Ovary (tissue), 9 donors: ENCODE data around the gene ADO. TPM values are rescaled to one million over a fixed set of nuclear protein-coding genes. Genes with fewer than 3 reads are reported as not detected.

ENCODE experiments used
- DNase-seq, 5 donors: peaks; one replicate each; pipeline ENCODE4 v3.0.0-alpha.2; 2019 to 2020
- H3K27ac ChIP-seq, 2 donors: fragments of 200-600 bp; one replicate each; pipeline versions ENCODE4 v1.5.1 to v1.8.0; 2019 to 2022
- H3K27me3 ChIP-seq: fragments of 200-600 bp; one replicate; pipeline ENCODE4 v1.8.0; 2022
- H3K36me3 ChIP-seq: fragments of 200-600 bp; sonication (generic); one replicate; pipeline ENCODE4 v1.5.1; 2019
- H3K4me1 ChIP-seq: one replicate; pipeline ENCODE4 v1.8.1; 2013; ENCODE audit warnings: mild to moderate bottlenecking, moderate library complexity; ENCODE audit not compliant: insufficient read depth
- H3K4me3 ChIP-seq: fragments of 200-600 bp; sonication (generic); one replicate; pipeline ENCODE4 v1.5.1; 2017
- H3K9me3 ChIP-seq, 2 donors: fragments of 200-600 bp in 1 of 2; sonication (generic) in 1 of 2; one replicate each; pipeline versions ENCODE4 v1.5.1 to v1.8.1; 2013 to 2019; ENCODE audit warnings: mild to moderate bottlenecking in 1 of 2, moderate library complexity in 1 of 2
- CTCF ChIP-seq, 3 donors: fragments of 450-650 bp in 2 of 3; fragments of 200-600 bp in 1 of 3; IDR thresholded peaks; one replicate each; pipeline versions ENCODE4 v1.5.1 to v1.8.0; 2016 to 2022; ENCODE audit warnings: antibody characterized with exemption in 3 of 3, mild to moderate bottlenecking in 1 of 3
- EP300 ChIP-seq: sonication (generic); formaldehyde crosslinking; IDR thresholded peaks from one replicate; pipeline ENCODE4 v1.6.1; 2017; ENCODE audit warnings: antibody characterized with exemption
- POLR2A ChIP-seq: fragments of 450-650 bp; IDR thresholded peaks from one replicate; pipeline ENCODE4 v1.6.1; 2017; ENCODE audit warnings: antibody characterized with exemption, mild to moderate bottlenecking, moderate library complexity
- WGBS, 3 donors: extraction: QIAGEN DNeasy Blood & Tissue Kit in 1 of 3; methylation state at CpG; one replicate each; pipeline versions ENCODE4 v1.1.5 to v1.1.7; 2013 to 2017; 5-methylcytosine and 5-hydroxymethylcytosine counted together
- intact Hi-C, 4 donors: fragments of 100-400 bp; cut with DNase I; formaldehyde crosslinking; loops; one replicate each; pipeline versions ENCODE4 v1.11.0 to v1.15.1; 2022 to 2023
- polyA plus RNA-seq, 2 donors: library from polyadenylated mRNA; stranded (reverse); fragments of 200-250 nt in 1 of 2; fragments of 350-450 nt in 1 of 2; fragmentation: Illumina TruSeq in 1 of 2; extraction: RNeasy Lipid Tissue Mini Kit (QIAGEN cat#74804) in 1 of 2; gene quantifications; one replicate each; pipeline ENCODE4 v1.2.3, GENCODE V29; 2013 to 2014
- total RNA-seq, 7 donors: library from RNA; depleted of rRNA in 2 of 7; stranded (reverse); fragments of >200 nt in 2 of 7; fragmentation: NEBNext Ultra II Directional in 3 of 7; extraction: Animal tissue kit (Norgen Biotek cat#: 25700) in 3 of 7; gene quantifications; one replicate each; pipeline versions ENCODE4 v1.1.0 to v1.2.4, GENCODE V29; 2016 to 2023
- donor health status: DM: no; HTN: no; CAD: no; lungs with moderate emphysema.
- donor health status: DM: no; HTN: no; CAD: no.
- donor health status: Bipolar disorder and iron deficiency.
- donor health status: DM: yes; HTN: yes; CAD: no.
- donor health status: DM: no; HTN: no; CAD: no.
- donor health status: DM: yes; HTN: yes; CAD: no.

Gene ADO
- total and polyA plus RNA-seq, 9 donors = 9.7 to 31.1 (median 22.2) TPM

- Histone ChIP-seq H3K27me3 (no peaks in the 10 kb centered on the region), H3K9me3 (peaks cover 0 to 5% of the 10 kb centered on the region in 2 donors), H3K36me3 (no peaks in the 10 kb centered on the region), H3K4me1 (no peaks in the 10 kb centered on the region), H3K4me3 (no peak overlapping the region), H3K27ac (no peak overlapping the region)
- 51 to 74% (median 66%) methylated on average over 1 of the region's 1 CpG for WGBS, 3 donors
- no peak for DNase-seq
- intact Hi-C loops = no loop called here
- no peak for TF ChIP-seq POLR2A
- TF ChIP-seq EP300 = no peak
These were observed 38.5 kb downstream of the ADO start for GRCh38 chr10:62842983-62843382.

- Histone ChIP-seq H3K27me3 (no peaks in the 10 kb centered on the region), H3K4me1 (no peaks in the 10 kb centered on the region), H3K9me3 (peaks cover 0 to 8% of the 10 kb centered on the region in 2 donors), H3K4me3 (no peak overlapping the region), H3K36me3 (no peaks in the 10 kb centered on the region), H3K27ac (no peak overlapping the region)
- intact Hi-C loops = no loop called here
- no peak for TF ChIP-seq POLR2A
- TF ChIP-seq CTCF (IDR thresholded peaks at IDR 0.05) = no peak
- TF ChIP-seq EP300 = no peak
- DNase-seq = no peak
- WGBS, 3 donors = 61 to 71% (median 69%) methylated on average over 3 of the region's 3 CpGs
These were observed 39.1 kb downstream of the ADO start for GRCh38 chr10:62843600-62843999.

GRCh38 chr10:62844280-62845011, 39.9 kb downstream of the ADO start:
- Histone ChIP-seq H3K36me3 (no peaks in the 10 kb centered on the region), H3K27me3 (no peaks in the 10 kb centered on the region), H3K9me3 (peaks cover 0 to 8% of the 10 kb centered on the region in 2 donors), H3K27ac (no peak overlapping the region), H3K4me1 (no peaks in the 10 kb centered on the region), H3K4me3 (no peak overlapping the region)
- no peak for DNase-seq
- no peak for TF ChIP-seq POLR2A
- TF ChIP-seq CTCF (IDR thresholded peaks at IDR 0.05) = no peak
- no peak for TF ChIP-seq EP300
- intact Hi-C loops = no loop called here
- WGBS, 3 donors = 69 to 79% (median 71%) methylated on average over 7 of the region's 7 CpGs

- DNase-seq = no peak
- intact Hi-C loops = no loop called here
- TF ChIP-seq EP300 = no peak
- peaks cover 0 to 8% of the 10 kb centered on the region in 2 donors for H3K9me3 ChIP-seq
- H3K4me3 ChIP-seq = no peak overlapping the region
- H3K27me3 ChIP-seq = no peaks in the 10 kb centered on the region
- H3K27ac ChIP-seq = no peak overlapping the region
- H3K4me1 ChIP-seq = no peaks in the 10 kb centered on the region
- H3K36me3 ChIP-seq = no peaks in the 10 kb centered on the region
These were observed 42.9 kb downstream of the ADO start for GRCh38 chr10:62847433-62847832.

- DNase-seq = no peak
- no peak overlapping the region for H3K27ac ChIP-seq
- TF ChIP-seq CTCF (IDR thresholded peaks at IDR 0.05) = no peak
- TF ChIP-seq POLR2A = no peak
- TF ChIP-seq EP300 = no peak
- WGBS, 3 donors = 71 to 74% (median 72%) methylated on average over 3 of the region's 3 CpGs
- no peaks in the 10 kb centered on the region for H3K4me1 ChIP-seq
- peaks cover 0 to 8% of the 10 kb centered on the region in 2 donors for H3K9me3 ChIP-seq
- intact Hi-C loops = no loop called here
- H3K4me3 ChIP-seq = no peak overlapping the region
- no peaks in the 10 kb centered on the region for H3K36me3 ChIP-seq
- no peaks in the 10 kb centered on the region for H3K27me3 ChIP-seq
These were observed 46.1 kb downstream of the ADO start for GRCh38 chr10:62850646-62851045.
